ENCODE measurements around the gene TNS1. TPM values are rescaled to one million over a fixed set of nuclear protein-coding genes. Genes with fewer than 3 reads are reported as not detected.

TNS1 gene
- polyA plus RNA-seq, 4 donors, result 56.1 to 65.8 (median 61.6) TPM

DNA sequence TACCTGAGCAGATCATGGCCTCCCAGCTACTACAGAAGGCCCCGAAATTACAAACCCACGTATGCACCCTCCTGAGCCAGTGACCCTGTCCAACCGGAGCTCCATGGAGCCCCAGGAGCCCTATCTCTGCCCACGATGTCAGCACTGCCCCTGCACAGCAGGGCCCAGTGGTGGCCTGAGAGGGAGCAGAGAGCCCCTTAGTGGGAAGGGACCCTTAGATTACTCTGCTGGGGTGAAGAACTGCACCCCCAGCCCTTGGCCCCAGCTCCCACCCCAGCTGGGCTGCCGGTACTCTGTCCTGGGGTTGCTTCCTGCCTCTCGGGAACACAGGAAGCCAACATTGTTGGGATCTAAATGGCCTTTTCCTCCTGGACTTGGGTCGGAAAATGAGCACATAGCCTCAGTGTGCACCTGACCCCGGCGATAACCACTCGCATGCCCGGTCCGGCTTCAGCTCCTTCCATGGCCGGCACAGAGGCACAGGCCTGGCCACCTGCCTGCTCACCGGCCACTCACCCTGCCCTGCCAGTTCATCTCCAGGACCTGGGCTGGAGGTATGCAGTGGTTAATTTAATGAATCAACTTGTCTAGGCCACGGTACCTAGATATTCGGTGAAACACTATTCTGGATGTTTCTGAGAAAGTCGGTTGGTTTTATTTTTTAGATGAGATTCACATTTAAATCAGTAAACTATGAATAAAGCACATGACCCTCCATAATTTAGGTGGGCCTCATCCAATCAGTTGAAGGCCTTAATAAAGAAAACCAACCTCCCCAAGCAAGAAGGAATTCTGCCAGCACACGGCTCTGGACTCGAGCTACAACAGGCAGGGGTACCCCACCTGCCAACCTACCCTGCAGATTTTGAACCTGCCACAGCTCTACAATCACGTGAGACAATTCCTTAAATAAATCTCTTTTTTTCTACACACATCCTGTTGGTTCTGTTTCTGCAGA lies 19.2 kb downstream of the TNS1 start:
- no peak for DNase-seq (ENCODE audit: low read depth in 4 of 4, low spot score in 3 of 4)

DNA sequence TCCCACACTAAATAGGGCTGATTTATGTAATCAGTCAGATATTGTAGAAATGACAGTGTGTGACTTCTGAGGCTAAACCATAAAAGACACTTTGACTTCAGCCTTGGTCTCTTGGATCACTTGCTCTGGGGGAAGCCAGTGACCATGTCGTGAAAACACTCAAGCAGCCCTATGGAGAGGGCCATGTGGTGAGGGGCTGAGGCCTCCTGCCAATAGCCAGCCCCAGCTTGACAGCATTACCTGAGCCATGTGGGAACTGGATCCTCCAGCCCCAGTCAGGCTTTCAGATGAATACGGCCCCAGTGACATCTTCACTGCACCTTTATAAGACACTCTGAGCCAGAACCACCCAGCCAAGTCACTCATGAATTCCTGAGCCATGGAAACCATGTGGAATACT lies 20.8 kb downstream of the TNS1 start:
- no peak for DNase-seq (ENCODE audit: low read depth in 4 of 4, low spot score in 3 of 4)

DNA sequence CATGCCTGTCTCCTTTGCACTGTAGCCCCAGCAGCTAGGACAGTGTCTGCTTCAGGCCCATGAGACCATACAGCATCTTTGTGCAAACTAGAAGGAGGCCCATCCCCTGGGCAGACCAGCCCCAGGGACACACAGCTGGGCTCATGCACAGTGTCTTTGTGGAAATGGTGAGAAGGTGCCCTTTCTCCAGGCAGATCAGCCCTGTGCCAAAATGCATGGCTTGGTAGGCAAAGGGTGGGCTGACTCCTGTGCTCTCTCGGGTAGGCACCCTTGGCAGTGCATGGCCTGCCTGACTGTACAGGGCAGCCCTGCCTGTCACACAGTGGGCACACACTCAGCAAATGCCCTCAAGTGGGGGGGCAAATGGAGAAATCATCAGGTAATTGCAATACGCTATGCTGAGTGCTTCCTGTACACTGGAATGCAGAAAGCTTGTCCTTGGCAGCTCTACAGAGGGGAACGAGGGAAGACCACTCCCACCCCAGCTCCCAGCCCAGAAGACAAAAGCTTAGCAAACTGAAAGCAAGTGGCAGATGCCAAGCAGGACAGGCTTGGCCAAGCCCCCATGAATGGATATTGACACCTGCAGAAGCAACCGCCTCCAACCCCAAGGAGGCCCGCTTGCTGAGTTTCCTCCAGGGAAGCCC lies 21.6 kb downstream of the TNS1 start:
- no peak for DNase-seq (ENCODE audit: low read depth in 4 of 4, low spot score in 3 of 4)

DNA sequence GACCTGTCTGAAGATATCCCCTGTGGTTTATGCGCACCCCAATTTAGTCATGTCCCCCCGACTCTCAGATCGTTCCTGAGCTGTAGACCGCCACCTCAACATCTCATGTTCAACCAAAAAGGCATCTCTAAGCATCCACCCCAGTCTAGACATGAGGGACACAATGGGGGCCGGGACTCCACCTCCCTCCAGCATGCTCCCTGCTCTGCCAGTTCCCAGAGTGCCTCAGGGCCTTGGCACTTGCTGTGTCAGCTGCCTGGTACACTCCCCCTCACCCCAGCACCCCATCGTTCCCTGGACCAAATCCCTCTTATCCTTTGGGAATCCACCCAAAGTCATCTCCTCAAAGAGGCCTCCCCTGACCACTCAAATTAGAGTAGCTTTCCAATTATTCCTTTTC lies 22.2 kb downstream of the TNS1 start:
- DNase-seq (ENCODE audit: low read depth in 4 of 4, low spot score in 3 of 4), result no peak

DNA sequence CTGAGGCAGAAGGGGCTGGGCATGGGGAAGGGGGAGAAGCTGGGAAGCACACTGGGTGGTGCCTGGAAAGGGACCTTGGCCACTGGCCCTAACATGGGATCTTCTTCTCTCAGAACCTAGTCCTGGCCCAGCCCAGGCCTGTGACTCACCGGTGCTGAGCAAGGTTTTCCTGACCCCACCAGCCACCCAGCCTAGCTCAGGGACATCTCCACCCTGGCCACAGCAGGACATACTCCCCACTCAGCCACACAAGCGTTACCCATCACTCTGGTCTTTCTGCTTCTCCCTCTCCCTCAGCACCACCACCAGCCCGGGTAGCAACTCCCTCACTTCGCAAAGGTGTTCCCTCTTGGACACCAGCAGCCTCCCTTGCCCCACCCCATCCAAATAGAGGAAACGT lies 22.8 kb downstream of the TNS1 start:
- no peak for DNase-seq (ENCODE audit: low read depth in 4 of 4, low spot score in 3 of 4)

DNA sequence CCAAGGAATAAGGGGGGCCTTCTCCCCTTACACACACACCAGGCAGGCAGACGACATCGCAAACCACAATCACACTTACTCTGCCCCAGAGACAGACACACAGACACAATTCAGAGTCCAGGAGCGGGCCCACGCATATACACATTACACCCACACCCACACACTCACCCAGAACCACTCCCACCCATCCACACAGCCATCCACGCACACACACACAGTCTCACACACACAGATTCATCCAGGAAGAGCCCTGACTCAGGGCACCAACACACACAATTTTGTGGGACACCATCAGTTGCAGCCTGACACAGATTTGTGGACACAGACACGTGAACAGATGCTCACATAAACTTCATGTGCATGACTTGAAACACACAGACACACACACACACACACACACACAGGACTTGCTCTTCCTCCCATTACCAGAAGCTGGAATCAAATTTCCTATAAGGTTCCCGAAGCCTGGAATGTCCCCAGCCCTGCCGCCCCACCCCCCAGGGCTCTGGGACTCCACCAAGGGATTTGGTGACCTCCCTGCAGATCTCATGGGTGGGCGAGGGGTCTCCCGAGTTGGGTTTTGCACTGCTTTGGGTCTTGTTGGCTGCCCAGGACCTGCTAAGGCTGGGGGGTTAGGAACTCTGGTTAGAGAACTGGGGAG lies 23.5 kb downstream of the TNS1 start:
- DNase-seq (ENCODE audit: low read depth in 4 of 4, low spot score in 3 of 4), result peak in 1 of 4 donors; percentile 63

DNA sequence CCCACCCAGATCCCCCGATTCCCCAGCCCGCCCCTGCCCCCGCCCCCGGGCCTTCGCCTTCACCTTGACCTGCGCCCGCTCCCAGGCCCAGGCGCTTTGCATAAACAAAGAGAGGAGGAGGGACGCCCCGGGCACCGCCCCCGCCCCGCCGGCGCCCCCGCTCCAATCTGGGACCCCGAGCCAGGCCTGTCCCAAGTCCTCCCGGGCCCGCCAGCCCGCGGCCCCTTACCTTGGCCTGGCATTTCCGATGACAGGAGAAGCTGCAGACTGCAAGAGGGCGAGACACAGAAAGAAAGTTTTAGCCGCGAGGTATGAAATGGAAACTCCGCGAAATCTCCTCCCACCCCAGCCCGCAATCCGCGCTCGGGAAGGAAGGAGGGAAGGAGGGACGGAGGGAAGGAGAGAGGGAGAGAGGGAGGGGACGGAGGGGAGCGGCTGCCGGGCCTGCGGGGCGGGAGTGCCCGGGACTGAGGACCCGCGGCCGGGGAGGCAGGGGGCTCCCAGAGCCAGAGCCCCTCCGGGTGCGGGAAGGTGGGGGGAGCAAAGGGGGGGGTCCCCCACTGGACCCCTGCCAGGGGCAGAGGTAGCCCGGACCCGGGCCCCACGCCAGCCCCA lies 24.2 kb downstream of the TNS1 start:
- DNase-seq (ENCODE audit: low read depth in 4 of 4, low spot score in 3 of 4), result no peak

DNA sequence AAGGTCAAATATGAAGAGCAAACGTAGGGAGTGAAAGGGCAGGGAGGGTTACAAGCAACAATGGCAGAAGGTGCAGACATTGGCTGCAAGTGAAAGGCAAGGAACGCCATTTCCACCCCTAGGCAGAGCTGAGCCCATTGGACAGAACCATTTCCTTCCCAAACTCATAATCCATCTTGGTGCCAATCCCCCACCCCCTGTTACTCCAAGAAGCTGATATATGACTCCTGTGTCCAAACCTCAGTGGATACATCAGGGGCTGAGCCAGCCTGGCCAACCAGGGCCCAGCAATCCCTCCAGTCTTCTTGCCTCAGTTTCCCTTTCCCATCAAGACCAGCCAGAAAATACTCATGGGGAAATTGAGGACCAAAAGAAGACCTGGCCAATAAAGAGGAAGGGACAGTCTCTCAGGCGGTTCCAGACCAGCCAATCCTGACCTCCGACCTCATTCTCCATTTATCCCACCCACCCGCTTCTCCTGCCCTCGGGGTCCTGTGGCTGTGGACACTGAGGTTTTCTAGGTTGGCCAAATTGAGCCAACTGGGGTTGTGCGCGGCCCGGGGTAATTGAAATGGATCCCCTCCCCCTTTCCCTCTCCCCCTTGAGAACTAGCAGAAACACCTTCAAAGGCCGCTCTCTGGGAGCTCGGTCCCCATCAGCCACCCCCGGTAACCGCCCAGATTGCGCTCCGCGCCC lies 24.8 kb downstream of the TNS1 start:
- no peak for DNase-seq (ENCODE audit: low read depth in 4 of 4, low spot score in 3 of 4)

DNA sequence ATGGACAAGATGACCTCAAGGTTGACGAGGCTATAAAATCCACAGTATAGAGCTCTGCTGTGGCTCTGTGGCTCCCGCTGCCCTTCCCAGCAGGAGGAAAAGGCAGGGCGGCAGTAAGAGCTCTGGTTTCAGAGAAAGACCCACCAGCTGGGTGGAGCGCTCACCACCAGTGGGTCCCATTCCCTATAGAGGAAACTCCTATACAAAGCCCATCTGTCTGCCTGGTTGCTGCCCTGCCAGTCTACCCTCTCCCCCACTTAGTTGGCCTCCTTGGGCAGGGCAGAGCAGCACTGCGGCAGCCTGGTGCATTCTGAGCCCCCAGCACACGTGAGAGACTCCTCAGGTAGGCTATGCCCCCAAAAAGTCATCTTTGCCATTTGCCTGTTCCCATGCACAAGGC lies 26.5 kb downstream of the TNS1 start:
- no peak for DNase-seq (ENCODE audit: low read depth in 4 of 4, low spot score in 3 of 4)

DNA sequence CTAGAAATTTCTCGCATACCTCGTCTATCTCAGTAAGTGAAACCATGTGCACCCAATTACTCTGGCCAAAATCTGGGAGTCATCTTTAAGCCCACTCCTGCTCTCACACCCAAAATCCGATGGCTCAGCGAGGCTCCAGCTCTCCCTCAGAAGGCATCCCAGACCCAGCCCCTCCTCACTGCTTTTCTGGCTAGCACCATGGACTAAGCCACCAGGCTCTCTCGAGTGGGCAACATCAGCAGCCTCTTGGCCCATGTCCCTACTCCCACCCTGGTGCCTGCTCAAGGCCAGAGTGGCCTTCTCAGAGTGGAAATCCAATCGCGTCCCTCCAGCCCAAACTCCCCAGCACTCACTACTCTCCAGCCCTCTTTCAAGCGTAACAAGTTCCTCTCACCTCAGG lies 27.2 kb downstream of the TNS1 start:
- no peak for DNase-seq (ENCODE audit: low read depth in 4 of 4, low spot score in 3 of 4)

DNA sequence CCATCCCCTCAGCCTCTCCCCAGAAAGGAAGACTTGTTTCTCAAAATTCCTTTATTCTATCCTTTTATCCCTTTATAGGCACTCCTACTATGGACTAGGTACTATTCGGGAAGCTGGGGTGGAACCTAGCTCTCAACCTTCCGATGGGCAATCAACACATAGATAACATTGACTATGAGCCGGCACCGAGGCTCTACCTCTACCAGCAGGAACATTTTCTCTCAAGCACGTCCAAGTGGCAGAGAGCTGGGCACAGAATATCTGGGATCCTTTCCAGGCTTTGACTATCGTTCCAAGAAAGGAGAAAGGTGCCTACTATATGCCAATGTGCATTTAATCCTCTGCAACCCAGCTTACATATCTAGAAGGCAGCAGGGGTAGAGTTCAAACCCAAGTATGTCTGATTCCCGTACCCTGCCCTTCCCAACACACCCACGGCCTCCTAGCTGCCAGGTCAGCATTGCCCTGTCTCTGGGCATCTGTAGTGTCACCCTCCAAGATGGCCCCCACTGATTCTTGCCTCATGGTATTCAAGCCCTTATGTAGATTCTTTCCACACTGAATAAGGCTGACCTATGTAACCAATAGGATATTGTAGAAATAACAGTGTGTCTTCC lies 28.3 kb downstream of the TNS1 start:
- DNase-seq (ENCODE audit: low read depth in 4 of 4, low spot score in 3 of 4), result no peak

DNA sequence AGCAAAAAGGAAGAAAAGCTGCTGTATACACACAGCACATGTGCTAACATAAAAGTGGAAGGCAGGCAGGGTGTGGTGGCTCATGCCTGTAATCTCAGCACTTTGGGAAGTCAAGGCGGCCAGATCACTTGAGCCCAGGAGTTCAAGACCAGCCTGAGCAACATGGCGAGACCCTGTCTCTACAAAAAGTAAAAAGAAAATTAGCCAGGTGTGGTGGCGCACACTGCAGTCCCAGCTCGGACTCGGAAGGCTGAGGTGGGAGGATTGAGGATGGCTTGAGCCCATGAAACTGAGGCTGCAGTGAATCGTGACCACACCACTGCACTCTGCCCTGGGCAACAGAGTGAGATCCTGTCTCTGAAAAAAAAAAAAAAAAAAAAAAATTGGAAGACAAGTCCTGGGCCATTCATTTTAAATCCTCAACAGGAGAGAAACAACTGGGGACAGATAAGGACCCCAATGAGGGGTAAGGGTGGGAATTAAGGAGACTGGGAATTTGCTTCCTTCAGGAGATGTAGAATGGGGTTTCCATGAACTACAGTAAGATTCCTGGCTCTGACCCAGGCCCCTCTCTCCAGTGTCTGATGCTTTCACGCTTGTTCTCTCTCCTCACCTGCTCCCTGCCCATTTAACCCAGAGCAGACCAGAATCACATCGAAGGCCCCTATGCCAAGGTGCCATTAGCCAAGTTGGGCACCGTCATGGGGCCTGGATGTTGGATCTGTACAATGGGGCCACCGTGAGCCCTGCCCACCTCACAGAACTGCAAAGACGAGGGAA lies 29.6 kb downstream of the TNS1 start:
- DNase-seq (ENCODE audit: low read depth in 4 of 4, low spot score in 3 of 4), result no peak

DNA sequence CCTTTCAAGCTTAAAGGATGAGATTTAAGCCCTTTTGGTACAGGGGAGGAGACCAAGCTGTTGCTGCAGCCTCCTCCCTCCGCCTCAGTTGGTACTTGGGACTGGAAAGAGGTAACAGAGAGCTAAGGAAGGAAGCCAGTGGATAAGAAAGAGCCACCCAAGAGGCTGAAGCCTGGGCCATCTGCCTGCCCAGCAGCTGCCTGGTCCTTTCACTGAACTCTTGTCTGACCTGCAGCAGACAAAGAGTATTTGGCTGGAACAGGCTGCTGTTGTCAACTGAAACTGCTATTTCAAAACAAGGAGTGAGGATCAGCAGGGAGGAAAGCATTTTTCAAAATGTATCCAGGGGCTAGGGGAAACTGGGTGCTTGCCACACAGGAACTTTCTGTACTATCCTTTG lies 30.3 kb downstream of the TNS1 start:
- no peak for DNase-seq (ENCODE audit: low read depth in 4 of 4, low spot score in 3 of 4)

DNA sequence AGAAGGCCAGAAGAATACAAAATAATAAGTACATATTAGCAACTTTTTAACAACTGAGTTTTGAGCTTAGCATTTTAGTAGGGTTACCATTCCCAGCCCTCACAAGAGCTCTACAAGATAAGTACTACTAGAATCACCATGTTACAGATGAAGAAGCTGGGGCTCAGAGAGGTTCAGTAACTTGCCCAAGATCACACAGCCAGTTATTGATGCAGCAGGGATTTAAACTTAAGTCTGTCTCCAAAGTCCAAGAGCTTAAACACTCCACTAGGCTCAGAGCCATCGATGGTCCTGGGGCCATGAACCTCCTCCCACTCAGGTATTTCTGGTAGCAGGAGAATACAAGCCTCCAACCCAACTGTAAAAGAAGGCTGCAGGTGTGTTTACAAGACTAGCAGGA lies 30.8 kb downstream of the TNS1 start:
- no peak for DNase-seq (ENCODE audit: low read depth in 4 of 4, low spot score in 3 of 4)

DNA sequence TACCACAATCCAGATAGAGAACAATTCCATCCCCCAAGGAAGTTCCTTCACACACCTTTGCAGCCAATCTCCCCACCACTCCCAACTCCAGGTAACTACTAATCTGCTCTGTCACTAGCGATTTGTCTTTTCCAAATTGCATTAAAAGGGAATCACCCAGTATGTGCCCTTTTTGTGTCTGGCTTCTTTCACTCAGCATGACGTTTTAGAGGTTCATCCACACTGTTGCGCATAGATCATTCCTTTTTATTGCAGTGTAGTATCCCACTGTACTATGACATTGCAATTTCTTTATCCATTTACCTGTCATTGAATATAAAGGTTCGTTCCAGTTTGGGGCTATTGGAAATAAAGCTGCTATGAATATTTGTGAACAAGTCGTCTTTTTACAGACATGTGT lies 31.6 kb downstream of the TNS1 start:
- DNase-seq (ENCODE audit: low read depth in 4 of 4, low spot score in 3 of 4), result no peak

DNA sequence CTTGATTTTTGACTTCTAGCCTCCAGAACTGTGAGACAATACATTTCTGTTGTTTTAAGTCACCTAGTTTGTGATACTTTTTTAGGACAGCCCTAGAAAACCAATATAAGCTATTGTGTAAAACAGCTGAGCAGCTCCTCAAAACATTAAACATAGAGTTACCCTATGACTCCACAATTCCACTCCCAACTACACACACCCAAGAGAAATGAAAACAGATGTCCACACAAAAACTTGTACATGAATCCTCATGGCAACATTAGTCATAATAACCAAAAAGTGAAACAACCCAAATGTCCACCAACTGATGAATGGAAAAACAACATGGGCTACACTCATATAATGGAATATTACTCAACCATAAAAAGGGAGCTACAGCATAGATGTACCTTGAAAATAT lies 32.6 kb downstream of the TNS1 start:
- DNase-seq (ENCODE audit: low read depth in 4 of 4, low spot score in 3 of 4), result no peak

DNA sequence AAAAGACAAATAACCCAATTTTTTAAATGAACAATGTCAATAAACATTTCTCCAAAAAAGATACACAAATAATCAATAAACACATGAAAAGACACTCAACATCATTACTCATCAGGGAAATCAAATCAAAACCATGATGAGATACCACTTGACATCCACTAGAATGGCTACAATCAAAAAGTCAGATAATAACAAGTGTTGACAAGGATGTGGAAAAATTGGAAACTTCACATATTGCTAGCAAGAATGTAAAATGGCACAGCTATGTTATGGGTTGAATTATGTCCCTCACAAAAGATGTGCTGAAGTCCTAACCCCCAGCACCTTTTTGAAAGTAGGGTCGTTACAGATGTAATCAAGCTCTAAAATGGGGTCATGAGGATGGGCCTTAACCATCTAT lies 33.2 kb downstream of the TNS1 start:
- DNase-seq (ENCODE audit: low read depth in 4 of 4, low spot score in 3 of 4), result no peak

DNA sequence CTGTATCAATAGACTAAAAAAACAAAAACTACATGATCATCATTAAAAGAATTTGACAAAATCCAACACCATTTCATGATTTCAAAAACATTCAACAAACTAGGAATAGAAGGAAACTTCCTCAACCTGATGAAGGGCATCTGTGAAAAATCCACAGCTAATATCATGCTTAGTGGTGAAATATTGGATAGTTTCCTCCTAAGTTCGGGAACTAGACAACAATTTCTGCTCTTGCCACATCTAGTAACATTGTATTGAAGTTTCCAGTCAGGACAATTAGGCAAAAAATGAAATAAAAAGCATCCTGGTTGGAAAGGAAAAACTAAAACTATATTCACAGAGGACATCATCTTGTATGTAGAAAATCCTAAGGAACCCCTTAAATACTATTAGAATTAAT lies 34.8 kb downstream of the TNS1 start:
- DNase-seq (ENCODE audit: low read depth in 4 of 4, low spot score in 3 of 4), result no peak

DNA sequence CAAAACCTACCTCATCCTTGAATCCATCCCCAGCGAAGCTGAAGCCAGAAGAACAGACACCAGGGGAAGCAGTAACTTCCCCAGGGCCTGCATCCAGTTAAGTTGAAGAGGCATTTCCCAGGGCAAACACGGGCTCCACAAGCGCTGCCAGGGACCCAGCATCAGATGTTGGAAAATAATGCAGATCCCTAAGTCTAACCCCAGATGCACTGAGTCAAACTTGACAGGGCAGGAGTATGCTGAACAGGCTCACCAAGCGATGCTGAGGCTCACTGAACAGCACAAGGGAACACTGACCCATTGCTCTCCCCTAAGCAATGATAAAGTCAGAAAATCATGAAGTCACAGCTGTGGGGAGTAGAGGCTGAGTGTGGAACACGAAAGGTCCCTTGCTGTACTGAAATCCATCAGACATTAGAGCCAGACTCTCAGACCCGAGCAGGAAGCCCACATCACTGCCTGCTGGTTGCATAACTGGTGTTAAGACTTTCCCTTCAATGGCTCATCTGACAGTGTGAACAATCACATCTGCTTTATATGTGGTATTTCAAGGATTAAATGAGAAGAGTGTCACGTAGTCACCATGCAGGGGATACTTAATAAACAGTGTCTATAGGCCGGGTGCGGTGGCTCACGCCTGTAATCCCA lies 36.2 kb downstream of the TNS1 start:
- no peak for DNase-seq (ENCODE audit: low read depth in 4 of 4, low spot score in 3 of 4)
